HG03097 (cell line): ENCODE results near the gene HDAC8.
"Not testable (repeated sequence)": the region's sequence is repeated elsewhere in the genome, so short reads cannot be mapped to it uniquely, and the experiment has no call there.

ENCODE experiments used
- ATAC-seq: cut with Tn5 transposase; IDR thresholded peaks from one replicate; pipeline ENCODE4 v1.9.1; 2021; ENCODE audit not compliant: unreplicated experiment, low FRiP score

The HDAC8 gene

GRCh38 chrX:72539822-72540221, 32.8 kb downstream of the HDAC8 start:
- no peak for ATAC-seq

- ATAC-seq = no peak
Observed at GRCh38 chrX:72536542-72536941, 36.1 kb downstream of the HDAC8 start.

- no peak for ATAC-seq
Observed at GRCh38 chrX:72532366-72532765, 40.3 kb downstream of the HDAC8 start.

- ATAC-seq = no peak
Observed at GRCh38 chrX:72526534-72527508, 45.8 kb downstream of the HDAC8 start.

GRCh38 chrX:72498782-72499181, 73.9 kb downstream of the HDAC8 start:
- ATAC-seq = no peak

GRCh38 chrX:72495046-72495445, 77.6 kb downstream of the HDAC8 start:
- no peak for ATAC-seq

- no peak for ATAC-seq
Observed at GRCh38 chrX:72492499-72492898, 80.1 kb downstream of the HDAC8 start.

- not testable (repeated sequence) for ATAC-seq
Observed at GRCh38 chrX:72490221-72490620, 82.4 kb downstream of the HDAC8 start.

GRCh38 chrX:72487661-72488060, 85.0 kb downstream of the HDAC8 start:
- ATAC-seq = no peak

GRCh38 chrX:72479324-72480274, 93.0 kb downstream of the HDAC8 start:
- ATAC-seq = no peak

- no peak for ATAC-seq
Observed at GRCh38 chrX:72478853-72479252, 93.8 kb downstream of the HDAC8 start.

- ATAC-seq = no peak
Observed at GRCh38 chrX:72478351-72478750, 94.3 kb downstream of the HDAC8 start.

- no peak for ATAC-seq
Observed at GRCh38 chrX:72477781-72478181, 94.9 kb downstream of the HDAC8 start.

GRCh38 chrX:72477376-72477775, 95.3 kb downstream of the HDAC8 start:
- ATAC-seq = no peak

- ATAC-seq = no peak
Observed at GRCh38 chrX:72475952-72476668, 96.5 kb downstream of the HDAC8 start.

GRCh38 chrX:72475338-72475737, 97.3 kb downstream of the HDAC8 start:
- no peak for ATAC-seq

- no peak for ATAC-seq
Observed at GRCh38 chrX:72470532-72471223, 102.0 kb downstream of the HDAC8 start.

- ATAC-seq = no peak
Observed at GRCh38 chrX:72470117-72470516, 102.5 kb downstream of the HDAC8 start.

- ATAC-seq = no peak
Observed at GRCh38 chrX:72468607-72469006, 104.0 kb downstream of the HDAC8 start.

GRCh38 chrX:72467135-72467534, 105.5 kb downstream of the HDAC8 start:
- no peak for ATAC-seq
